HG03066 (cell line): ENCODE results near the gene COQ9.
"Not testable (repeated sequence)": the region's sequence is repeated elsewhere in the genome, so short reads cannot be mapped to it uniquely, and the experiment has no call there.

ENCODE experiments used
- ATAC-seq: cut with Tn5 transposase; IDR thresholded peaks from one replicate; pipeline ENCODE4 v1.9.1; 2021; ENCODE audit warnings: low read depth; ENCODE audit not compliant: unreplicated experiment

The COQ9 gene, protein sequence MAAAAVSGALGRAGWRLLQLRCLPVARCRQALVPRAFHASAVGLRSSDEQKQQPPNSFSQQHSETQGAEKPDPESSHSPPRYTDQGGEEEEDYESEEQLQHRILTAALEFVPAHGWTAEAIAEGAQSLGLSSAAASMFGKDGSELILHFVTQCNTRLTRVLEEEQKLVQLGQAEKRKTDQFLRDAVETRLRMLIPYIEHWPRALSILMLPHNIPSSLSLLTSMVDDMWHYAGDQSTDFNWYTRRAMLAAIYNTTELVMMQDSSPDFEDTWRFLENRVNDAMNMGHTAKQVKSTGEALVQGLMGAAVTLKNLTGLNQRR

DNA sequence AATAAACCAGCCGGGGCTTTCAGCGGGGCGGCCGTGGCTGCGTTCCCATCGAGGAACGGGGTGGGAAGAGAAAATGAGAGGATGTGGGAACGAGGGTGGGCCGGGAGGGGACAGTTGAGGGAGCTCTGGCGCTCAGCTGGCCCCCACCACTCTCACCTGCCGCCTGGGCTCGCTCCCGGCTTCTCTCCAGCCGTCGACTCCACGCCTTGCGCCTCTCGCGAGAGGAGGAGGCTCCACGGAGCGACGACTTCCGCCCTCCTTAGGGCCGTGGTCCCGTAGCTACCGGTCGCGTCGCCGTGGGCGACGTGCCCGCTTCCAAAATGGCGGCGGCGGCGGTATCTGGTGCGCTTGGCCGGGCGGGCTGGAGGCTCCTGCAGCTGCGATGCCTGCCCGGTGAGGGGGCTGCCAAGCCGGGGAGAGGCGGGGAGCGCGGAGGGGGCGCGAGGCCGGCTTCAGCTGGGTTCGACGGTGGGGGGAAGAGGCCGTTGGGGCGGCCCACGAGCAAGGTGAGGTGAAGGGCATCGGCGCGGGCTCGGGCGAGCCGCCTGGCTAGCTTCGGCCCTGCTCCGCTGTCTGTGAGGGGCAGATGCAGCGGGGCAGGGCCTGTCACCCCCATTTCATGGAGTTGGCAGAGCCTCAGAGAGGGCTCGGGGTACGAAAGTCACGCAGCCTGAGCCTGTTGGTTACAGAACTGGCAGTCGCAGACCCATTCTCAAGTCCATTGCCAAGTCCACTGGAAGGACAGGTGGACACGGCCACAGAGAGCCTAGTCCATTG, at the start of gene COQ9, which contains the start of gene CIAPIN1:
COQ9 (plus strand) TSS at position 294 of the 777 bp plus-strand sequence; CDS start at position 321, 27 bp downstream.
CIAPIN1 (minus strand) TSS at position 200 of the 777 bp plus-strand sequence. CDS start 6,457 bp downstream, outside the sequence.
- peak; percentile 93 for ATAC-seq

DNA sequence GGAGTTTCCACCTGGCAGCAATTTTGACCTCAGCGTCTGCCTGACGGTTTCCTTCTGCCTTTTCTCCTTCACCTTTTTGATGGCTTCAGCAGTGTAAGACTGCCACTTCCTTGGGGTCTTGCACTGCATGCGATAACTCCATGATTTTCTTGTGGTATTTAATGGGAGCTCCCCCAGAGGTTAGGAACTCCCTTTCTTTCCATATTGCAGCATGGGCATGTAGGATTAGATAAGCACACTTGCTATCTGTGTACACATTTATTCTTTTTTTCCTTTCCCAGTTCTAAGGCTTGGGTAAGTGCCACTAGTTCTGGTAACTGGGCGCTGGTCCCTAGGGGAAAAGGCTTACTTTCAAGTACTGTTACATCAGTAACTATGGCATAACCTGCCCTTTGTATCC, 49.8 kb upstream of the COQ9 start:
- ATAC-seq, result not testable (repeated sequence)

DNA sequence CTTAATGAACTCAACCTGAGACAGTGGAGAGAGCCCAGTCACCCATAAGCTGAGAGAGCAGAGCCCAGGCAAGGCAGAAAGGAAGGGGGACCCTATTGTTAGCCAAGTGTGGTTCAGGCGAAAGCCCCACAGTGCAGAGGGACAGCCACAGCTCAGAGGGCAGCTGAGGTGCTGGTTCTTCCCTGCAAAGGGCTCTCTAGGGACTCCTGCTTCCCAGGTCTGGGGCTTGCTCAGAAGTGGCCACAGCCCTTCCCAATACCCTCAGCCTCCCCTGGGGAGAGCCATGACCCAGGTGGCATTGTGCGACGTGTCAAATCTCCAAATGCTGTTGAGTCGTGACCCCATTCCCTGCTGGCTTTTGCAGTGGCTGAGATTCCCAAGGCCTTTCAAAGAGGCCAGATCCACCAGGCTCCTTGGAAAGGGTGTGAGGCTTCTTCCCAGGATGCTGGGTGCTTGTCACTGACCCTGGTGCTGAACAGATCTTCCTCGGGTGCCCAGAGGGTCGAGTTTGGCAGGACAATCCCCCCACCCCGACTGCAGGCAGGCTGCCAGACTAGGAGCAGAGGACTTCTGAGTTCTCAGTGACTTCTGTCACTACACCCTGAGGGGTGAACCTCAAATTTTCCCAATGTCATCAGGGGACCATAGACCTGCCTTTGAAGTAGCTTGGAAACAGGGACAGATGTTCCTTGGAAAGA, 45.2 kb upstream of the COQ9 start:
- no peak for ATAC-seq

DNA sequence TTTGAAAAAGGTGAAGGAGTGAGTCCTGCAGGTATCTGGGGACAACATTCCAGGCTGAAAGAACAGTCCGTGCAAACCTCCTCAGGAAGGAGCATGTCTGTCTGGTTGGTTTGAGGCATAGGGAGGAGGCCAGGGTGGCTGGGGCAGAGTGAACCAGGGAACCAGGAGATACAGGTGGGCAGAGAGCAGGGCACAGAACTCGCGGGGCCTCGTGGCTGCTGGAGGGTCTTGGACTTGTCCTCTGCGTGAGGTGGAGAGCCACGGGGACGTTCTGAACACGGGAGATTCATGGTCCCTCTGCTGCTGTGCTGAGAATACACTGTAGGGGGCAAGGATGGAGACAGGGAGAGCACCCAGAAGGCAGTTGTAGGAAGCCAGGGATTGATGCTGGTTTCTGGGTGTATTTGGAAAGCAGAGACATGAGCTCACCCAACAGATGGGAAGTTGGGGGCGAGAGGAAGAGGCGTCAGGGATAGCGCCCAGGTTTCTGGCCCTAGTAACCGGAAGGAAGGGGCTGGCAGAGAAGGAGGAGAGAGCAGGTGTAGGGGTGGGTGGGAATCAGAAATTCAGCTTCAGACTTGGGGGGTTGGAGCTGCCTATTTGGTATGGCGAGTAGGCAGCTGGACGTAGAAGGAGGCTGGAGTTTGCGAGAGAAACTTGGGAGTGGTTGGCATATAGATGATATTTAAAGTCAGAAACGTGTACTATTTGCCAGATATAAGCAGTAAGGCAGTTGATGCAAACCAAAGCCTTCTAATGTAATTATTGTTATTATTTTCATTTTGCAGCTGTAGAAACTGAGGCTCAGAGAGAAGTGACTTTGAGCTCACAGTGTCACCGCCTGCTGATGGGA, 43.1 kb upstream of the COQ9 start, which contains the start of gene CCL17:
CCL17 (plus strand) TSS at position 803 of the 853 bp plus-strand sequence. CDS start 9,166 bp downstream, outside the sequence.
- no peak for ATAC-seq

DNA sequence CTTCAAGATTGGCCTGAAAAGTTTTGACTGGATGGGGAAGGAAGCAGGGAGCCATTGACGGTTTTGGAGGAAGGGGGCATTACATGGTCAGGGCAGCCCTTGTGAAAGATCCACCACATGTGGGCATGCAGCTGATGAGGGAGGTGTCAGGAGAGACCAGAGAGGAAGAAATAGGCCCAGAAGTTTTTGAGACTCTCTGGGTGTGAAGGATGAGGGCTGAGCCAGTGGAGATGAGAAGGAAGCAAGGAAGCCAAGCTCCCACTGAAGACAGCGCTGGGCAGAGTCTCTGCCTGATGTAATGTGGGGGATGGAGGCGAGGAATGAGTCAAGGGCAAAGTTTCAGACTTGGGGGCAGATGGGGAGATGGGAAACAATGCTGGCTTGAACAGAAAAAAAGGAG, 42.2 kb upstream of the COQ9 start:
- ATAC-seq, result no peak

DNA sequence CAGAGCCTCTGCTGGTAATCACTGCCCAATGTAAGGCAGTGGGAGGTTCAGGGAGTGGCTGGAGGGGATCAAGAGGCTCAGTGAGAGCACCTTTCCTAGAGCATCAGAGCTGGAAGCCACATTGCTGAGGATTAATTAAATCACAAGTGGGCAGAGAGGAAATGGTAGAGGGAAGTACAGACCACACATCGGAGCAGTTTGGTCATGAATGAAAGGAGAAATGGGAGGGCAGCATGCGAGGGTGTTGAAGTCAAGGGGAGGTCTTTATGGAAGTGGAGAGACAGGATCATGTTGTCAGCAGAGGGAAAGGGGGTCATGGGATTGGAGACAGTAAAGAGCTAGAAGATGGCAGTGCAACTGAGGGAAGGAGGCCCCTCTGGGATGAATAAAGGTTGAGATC, 40.4 kb upstream of the COQ9 start:
- ATAC-seq, result no peak

DNA sequence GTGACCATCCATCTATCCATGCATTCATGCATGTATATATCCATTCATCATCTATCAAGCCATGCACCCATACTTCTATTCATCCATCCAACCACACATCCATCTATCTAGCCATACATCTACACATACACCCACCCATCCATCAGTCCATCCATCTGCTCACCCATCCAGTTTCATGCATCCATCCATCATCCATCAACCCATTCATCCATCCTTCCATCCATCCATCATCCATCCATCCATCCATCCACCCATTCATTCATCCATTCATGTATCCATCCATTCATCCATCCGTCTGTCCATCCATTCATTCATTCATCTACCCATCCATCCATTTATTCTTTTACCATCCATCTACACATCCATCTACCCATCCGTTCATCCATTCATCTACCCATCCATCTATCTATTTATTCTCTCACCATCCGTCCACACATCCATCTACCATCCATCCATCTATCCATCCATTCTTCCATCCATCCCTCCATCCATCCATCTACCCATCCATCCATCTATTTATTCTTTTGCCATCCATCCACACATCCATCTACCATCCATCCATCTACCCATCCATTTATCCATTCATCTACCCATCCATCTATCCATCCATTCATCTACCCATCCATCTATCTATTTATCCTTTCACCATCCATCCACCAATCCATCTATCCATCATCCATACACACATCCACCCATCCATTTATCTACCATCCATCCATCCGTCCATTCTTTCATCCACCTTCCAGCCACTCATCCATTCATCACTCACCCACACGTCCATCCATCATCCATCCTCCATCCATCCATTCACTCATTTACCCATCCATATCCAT, 39.5 kb upstream of the COQ9 start:
- no peak for ATAC-seq

DNA sequence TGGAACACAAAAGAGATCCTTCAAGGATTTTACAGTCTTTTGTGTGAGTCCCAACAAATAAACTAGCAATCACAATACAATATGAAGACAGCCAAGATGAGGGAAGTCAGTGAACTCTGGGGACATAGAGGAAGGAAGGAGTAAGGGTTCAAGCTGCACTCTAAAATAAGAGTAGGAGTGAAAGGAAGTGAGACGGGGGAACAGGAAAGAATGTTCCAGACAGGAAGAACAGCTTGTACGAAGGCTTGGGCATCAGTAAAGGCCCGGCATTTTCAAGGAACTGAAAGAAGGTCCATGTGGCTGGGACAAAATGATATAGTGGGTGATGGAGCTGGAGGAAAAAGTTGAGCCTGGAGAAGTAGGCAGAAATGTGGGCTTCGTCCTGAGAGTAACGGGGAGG, 38.2 kb upstream of the COQ9 start:
- no peak for ATAC-seq

DNA sequence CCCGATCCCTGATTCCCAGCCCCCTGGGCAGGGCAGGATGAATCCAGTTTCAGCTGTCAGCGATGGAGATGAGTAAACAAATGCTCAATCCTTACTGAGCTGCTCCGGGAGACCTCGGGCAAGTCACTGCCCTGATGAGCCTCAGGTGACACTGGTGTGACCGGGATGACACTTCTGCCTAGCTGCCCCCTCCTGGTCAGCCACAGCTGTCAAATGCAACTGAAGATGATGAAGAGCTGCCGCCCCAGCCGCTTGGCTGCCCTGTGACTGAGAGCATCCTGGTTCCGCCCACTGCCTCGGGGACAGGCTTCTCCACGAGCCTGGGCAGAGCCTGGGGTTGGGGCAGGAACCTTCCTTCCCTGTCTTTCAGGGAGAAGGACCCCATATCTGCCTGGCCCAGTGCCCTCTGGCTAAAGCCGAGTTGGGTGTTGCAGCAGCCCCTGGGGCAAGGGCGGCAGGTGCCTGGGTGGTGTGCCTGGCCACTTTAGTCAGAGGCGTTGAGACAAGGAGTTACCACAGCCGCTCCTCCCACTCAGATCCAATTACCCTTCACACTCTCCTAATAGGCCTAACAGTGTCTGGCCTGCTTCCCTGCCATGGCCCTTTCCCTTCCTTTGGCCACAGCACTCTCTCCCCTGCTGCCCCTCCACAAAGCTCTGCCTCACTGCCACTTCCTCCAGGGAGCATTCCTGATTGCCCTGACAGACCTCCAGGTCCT, 37.2 kb upstream of the COQ9 start:
- no peak for ATAC-seq

DNA sequence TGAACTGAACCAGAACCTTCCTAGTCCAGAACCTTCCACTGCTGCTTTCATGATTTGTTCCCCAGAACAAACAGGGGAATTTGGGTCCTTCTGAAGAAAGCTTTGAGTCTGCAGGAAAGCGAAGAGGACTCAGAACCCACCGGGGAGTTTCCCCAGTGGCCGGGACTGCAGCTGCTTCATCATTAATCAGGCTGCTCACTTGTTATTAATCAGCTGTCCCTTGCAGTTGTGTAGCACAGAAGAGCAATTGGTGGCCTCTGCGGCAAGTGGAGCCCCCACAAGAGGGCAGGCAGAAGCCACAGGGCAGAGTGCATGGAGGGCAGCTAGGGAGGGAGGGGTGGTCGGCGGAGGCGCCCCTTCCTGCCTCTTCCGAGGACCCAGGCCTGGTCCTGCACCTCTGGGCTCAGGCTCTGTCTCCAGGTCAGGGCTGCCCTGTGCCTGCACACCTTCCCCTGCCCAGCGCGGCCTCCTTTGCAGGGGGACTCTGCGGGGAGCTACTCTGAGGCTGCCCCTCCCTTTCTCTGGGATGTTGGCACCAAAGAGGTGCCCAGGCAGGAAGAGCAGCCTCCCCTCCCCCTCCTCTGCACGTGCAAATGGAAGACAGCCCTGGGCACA, 35.8 kb upstream of the COQ9 start:
- no peak for ATAC-seq

DNA sequence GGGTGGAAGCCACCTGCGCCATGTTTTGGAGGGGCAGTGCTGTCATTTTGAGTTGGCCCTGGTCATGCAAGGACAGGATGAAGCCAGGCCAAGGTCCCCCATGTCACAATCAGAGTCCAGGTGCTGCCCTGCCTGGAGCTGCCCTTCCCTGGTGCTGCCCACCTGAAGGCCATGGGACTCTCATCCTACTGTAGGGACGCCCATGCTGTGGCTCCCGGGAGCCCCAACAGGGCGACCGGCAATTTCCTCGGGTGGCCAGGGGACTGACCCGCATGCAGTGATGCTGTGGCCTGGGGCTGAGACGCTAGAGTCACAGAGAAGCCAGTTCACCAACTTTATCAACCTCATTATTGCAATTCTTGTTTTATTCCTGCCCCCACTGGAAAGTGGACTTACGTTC, 34.7 kb upstream of the COQ9 start:
- no peak for ATAC-seq

DNA sequence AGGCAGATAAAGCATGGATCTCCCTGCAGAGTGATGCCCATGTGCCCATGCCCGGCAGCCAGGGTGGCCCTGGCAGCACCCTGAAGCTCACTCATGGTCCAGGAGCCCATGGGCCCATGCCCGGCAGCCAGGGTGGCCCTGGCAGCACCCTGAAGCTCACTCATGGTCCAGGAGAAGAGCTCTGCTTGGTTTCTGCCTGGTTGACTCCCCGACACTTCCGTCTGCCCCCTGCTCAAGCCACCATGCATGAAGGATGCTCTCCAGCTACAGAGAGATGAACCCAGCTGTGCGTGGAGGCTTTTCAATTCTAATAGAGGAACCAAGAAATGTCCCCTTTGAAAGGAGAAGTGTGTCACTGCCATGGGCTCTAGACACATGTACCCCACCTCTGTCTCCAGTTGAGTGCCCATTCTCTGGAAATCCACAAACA, 34.0 kb upstream of the COQ9 start:
- ATAC-seq, result peak; percentile 70

DNA sequence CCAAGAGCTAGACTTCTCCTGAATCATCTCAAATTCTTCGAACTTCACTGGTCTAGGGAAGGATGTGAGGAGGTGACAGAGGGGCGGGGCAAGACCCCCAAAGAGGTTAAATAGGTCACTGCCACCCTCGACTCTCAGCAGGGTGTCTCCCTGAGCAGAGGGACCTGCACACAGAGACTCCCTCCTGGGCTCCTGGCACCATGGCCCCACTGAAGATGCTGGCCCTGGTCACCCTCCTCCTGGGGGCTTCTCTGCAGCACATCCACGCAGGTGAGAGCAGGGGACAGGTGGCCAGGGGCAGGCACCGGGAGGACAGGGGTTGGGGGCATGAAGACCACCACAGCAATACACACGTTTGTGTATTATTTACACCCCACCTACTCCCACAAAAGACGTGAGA, 33.5 kb upstream of the COQ9 start:
- ATAC-seq, result peak; percentile 11

DNA sequence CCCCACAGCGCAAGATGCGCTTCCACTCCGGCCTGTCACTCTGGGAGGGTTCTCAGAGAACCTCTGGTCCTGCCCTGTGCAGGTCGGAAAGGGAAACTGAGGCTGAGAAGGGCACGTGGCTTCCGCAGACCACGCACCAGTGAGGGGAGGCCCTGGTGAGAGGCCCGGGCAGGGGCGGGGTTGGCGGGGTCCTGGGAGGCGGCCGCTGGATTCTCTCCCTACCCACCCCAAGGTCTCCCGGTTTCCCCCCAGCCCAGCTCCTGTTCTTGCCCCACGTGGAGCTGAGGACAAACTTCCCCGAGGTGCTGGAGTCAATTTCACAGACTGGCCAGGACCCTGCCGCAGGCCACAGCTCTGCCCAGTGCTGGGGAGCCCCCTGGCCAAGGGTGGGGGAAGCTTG, 31.2 kb upstream of the COQ9 start:
- no peak for ATAC-seq

DNA sequence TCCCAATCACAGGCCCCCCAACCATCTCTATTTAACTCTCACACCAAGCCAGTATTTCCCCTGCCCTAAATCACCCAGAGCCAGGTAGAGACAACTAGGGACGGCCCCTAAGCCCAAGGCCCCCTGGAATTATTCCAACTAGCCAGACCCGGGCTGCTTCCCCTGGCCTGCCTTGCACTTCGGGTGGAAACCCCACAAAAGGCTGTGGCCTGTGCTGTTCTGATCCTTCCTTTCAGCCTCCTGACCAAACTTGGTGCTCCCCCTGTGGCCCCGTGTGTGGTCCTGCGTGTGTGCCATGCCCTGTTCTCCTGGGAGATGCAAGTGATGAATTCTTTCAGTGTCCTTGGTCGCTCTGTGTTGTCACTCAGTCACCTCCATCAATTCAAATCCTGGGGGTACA, 27.8 kb upstream of the COQ9 start:
- ATAC-seq, result no peak

DNA sequence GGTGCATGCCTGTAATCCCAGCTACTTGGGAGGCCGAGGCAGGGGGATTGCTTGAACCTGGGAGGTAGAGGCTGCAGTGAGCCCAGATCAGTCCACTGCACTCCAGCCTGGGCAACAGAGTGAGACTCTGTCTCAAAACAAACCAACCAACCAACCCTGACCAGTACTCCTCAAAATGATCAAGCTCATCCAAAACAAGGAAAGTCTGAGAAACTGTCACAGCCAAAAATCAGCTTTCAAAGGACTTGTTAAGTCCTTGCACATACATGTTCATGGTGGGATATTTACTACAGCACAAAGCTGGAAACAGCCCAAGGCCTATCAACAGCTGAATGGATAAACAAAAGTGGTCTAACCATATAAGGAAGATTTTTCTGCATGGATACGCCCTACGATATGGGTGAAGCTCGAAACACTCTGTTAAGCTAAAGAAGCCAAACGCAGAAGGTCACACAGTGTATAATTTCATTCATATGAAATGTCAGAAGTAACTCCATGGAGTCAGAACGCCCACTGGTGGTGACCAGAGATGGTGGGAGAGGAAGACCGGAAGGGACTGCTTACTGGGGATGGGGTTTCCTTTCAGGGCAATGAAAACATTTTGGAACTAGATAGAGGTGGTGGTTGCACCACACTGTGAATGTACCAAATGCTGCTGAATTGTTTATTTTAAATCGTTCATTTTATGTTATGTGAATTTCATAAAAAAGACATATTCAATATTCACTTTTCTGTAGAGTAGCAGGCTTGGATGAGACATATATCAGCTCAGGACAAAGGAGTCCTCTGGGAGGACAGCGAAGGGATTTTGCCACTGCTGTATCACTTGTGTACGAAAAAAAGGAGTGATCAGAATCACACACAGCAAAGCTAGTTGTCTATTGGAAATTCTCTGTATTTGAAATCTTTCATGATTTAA, 25.0 kb upstream of the COQ9 start:
- ATAC-seq, result no peak

DNA sequence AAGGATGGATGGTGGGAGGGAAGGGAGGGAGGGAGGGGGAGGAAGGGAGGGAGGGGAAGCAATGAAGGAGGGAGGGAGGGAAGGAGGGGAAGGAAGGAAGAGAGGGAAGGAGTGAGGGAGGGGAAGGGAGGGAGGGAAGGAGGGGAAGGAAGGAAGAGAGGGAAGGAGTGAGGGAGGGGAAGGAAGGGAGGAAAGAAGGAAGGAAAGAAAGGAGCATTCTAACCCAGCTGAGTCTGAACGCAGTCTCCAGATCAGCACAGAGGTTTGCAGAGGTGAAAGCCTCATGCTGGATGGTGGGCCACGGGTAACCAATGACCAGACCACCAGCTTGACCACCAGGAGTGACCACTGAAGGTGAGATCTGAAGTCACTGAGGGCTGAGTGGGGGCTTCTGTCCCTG, 24.1 kb upstream of the COQ9 start:
- ATAC-seq, result no peak
